HCT116 (cell line): Measurements from ENCODE around the gene IRX1. TPM values are rescaled to one million over a fixed set of nuclear protein-coding genes. Genes with fewer than 3 reads are reported as not detected.

Source experiments
- ATAC-seq: fragments of 200-7000 bp; cut with Tn5 transposase; 2 replicates; pipeline ENCODE4 v1.9.1; 2020; ENCODE audit warnings: mild to moderate bottlenecking, moderate library complexity
- BruUV-seq: library from RNA; stranded (reverse); fragments of 400-500 nt; replicated peaks from 2 replicates; lab custom pipeline; 2021; lab: Mats Ljungman, UMichigan
- CTCF ChIA-PET: fragments of 300-600 bp; sonication (Branson Sonifier 250); formaldehyde crosslinking; loops from one replicate; lab custom pipeline; 2021; ENCODE audit warnings: antibody characterized with exemption; lab: Charles Lee
- POLR2A ChIA-PET: fragments of 300-600, 350-600 bp; sonication (Branson Sonifier 250); formaldehyde crosslinking; loops from one replicate; lab custom pipeline; 2021; ENCODE audit warnings: antibody characterized with exemption; lab: Charles Lee
- RAD21 ChIA-PET, 2 experiments: fragments of 300-600 bp; sonication (Branson Sonifier 250); formaldehyde crosslinking; loops; one replicate each; lab custom pipeline; 2023; ENCODE audit warnings: low total read pairs in 2 of 2; ENCODE audit not compliant: uncharacterized antibody in 2 of 2, unreplicated experiment in 2 of 2, low non-redundant PET in 1 of 2; lab: Charles Lee
- DNase-seq: peaks from one replicate; pipeline ENCODE4 v3.0.0-alpha.2; 2010; ENCODE audit warnings: low read depth, low spot score
- H2AFZ ChIP-seq: fragments of 200-600 bp; shearing (Covaris generic), sonication (generic); 2 replicates; pipeline ENCODE4 v1.6.1; 2017; ENCODE audit warnings: low read depth, mixed run types, mixed read lengths, antibody characterized with exemption, low read length; ENCODE audit not compliant: poor library complexity, severe bottlenecking
- H3K27ac ChIP-seq: 2 replicates; pipeline ENCODE4 v1.5.1; 2012; ENCODE audit warnings: low read depth, low read length
- H3K27me3 ChIP-seq: fragments of 200-600 bp; sonication (generic); 2 replicates; pipeline ENCODE4 v1.6.1; 2016; ENCODE audit warnings: mixed run types, low read length, mixed read lengths; ENCODE audit not compliant: insufficient read depth
- H3K36me3 ChIP-seq, 2 experiments: fragments of 200-500 bp in 1 of 2; fragments of 200-600 bp in 1 of 2; sonication (Bioruptor generic) in 1 of 2; sonication (generic) in 1 of 2; 2 replicates each; pipeline versions ENCODE4 v1.5.1 to v1.6.1; 2014 to 2016; ENCODE audit warnings: low read length in 2 of 2, inconsistent platforms in 1 of 2, mixed read lengths in 1 of 2, mixed run types in 1 of 2; ENCODE audit not compliant: insufficient read depth in 2 of 2, control insufficient read depth in 1 of 2
- H3K4me1 ChIP-seq, 2 experiments: fragments of 200-600 bp in 1 of 2; sonication (generic) in 1 of 2; 2 replicates each; pipeline versions ENCODE4 v1.5.1 to v1.6.1; 2012 to 2017; ENCODE audit warnings: low read length in 2 of 2, inconsistent platforms in 1 of 2, mild to moderate bottlenecking in 1 of 2, mixed read lengths in 1 of 2, mixed run types in 1 of 2, moderate library complexity in 1 of 2; ENCODE audit not compliant: insufficient read depth in 2 of 2, control insufficient read depth in 1 of 2
- H3K4me2 ChIP-seq: fragments of 200-600 bp; sonication (generic); 2 replicates; pipeline ENCODE4 v1.6.1; 2017; ENCODE audit warnings: mixed run types, low read length, mixed read lengths
- H3K4me3 ChIP-seq, 2 experiments: fragments of 200-600 bp in 1 of 2; sonication (generic) in 1 of 2; replicated peaks in 1 of 2; 2 replicates each; pipeline ENCODE4 v1.5.1; 2011 to 2016; ENCODE audit warnings: low read length in 2 of 2, control low read depth in 1 of 2, low read depth in 1 of 2, mild to moderate bottlenecking in 1 of 2, mixed read lengths in 1 of 2, mixed run types in 1 of 2
- H3K79me2 ChIP-seq: fragments of 200-600 bp; sonication (generic); 2 replicates; pipeline ENCODE4 v1.6.1; 2017; ENCODE audit warnings: mild to moderate bottlenecking, mixed run types, low read length, moderate library complexity, mixed read lengths; ENCODE audit not compliant: insufficient read depth
- H3K9ac ChIP-seq: fragments of 200-600 bp; sonication (generic); 2 replicates; pipeline ENCODE4 v1.6.1; 2016; ENCODE audit warnings: low read length, mixed read lengths
- H3K9me2 ChIP-seq: fragments of 200-600 bp; sonication (generic), shearing (Covaris generic); 2 replicates; pipeline ENCODE4 v1.6.1; 2017; ENCODE audit warnings: mixed run types, mild to moderate bottlenecking, moderate library complexity; ENCODE audit not compliant: insufficient read depth
- H3K9me3 ChIP-seq, 2 experiments: fragments of 200-500 bp in 1 of 2; fragments of 200-600 bp in 1 of 2; sonication (Bioruptor generic) in 1 of 2; sonication (generic) in 1 of 2; 2 replicates each; pipeline ENCODE4 v1.6.1; 2014 to 2017; ENCODE audit warnings: low read length in 2 of 2, mixed read lengths in 2 of 2, inconsistent platforms in 1 of 2, low read depth in 1 of 2, mild to moderate bottlenecking in 1 of 2, mixed run types in 1 of 2, moderate library complexity in 1 of 2; ENCODE audit not compliant: control insufficient read depth in 1 of 2, insufficient read depth in 1 of 2
- H4K20me1 ChIP-seq: fragments of 200-600 bp; sonication (generic), shearing (Covaris generic); 2 replicates; pipeline ENCODE4 v1.6.1; 2017; ENCODE audit warnings: mixed run types, mild to moderate bottlenecking, moderate library complexity; ENCODE audit not compliant: insufficient read depth
- ELF1 ChIP-seq: IDR thresholded peaks from 2 replicates; pipeline ENCODE4 v1.6.1; 2012; ENCODE audit warnings: low read depth, borderline replicate concordance
- EZH2phosphoT487 ChIP-seq: fragments of 200-600 bp; IDR thresholded peaks from 2 replicates; pipeline ENCODE4 v1.6.1; 2018; ENCODE audit warnings: antibody characterized with exemption, borderline replicate concordance
- RAD21 ChIP-seq: IDR thresholded peaks from 2 replicates; pipeline ENCODE4 v1.6.1; 2012; ENCODE audit warnings: low read depth, mild to moderate bottlenecking
- SP1 ChIP-seq: IDR thresholded peaks from 2 replicates; pipeline ENCODE4 v1.6.1; 2012; ENCODE audit warnings: low read depth
- SRF ChIP-seq: IDR thresholded peaks from 2 replicates; pipeline ENCODE4 v1.6.1; 2012; ENCODE audit warnings: low read depth
- intact Hi-C: fragments of 100-400 bp; cut with micrococcal nuclease; formaldehyde crosslinking; loops from 2 replicates; pipeline ENCODE4 v1.10.0; 2022
- total RNA-seq: library from RNA; stranded (reverse); gene quantifications from one replicate; pipeline ENCODE4 v1.2.1, GENCODE V29; 2021; ENCODE audit not compliant: unreplicated experiment

IRX1 gene
- total RNA-seq, 1 experiment from 2014 or later, result not detected

DNA sequence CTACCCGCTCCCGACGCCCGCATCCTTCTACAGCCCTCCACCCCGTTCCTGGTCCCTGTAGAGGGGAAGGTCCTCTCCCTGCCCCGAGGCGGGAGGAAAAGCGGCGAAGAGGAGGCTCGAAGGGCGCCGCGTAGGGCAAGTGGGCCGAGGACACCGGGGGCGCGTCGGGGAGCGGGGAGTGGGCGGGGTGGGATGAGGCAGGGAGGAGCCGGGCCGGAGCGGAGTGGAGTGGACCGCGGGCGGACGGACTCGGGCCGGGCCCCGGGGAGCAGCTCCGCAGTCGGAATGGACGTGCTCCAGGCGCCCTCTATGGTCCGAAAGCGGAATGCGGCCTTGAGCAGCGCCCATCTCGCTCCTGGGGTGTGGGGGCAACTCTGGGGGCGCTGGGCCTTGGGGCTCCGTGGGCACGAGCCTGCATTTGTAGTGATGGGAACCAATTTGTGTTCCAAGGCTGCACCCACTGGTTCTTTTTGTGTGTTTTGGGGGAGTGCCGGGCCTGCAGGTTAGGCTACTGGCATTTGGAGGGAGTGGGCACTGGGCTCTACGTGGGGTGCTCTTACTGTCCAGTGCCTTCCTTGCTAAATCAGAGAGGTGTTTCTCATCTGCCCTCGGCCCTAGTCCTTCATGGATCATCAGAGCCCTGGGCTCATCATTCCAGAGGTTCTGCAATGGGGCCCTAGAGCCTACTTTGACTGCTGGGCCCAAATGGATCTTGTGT, 7.3 kb downstream of the IRX1 start:
- Histone ChIP-seq H3K9ac (no peak overlapping the region), H3K4me1 (no peaks in the 10 kb centered on the region), H3K27ac (no peak overlapping the region), H2AFZ (no peak overlapping the region), H3K27me3 (no peaks in the 10 kb centered on the region), H3K9me2 (no peaks in the 10 kb centered on the region), H3K4me3 (no peak overlapping the region), H3K79me2 (no peaks in the 10 kb centered on the region), H3K36me3 (no peaks in the 10 kb centered on the region), H4K20me1 (no peaks in the 10 kb centered on the region), H3K4me2 (no peak overlapping the region), H3K9me3 (peaks cover 7 to 13% of the 10 kb centered on the region in 2 experiments; a peak in 2 of 4 replicates)
- no peak for ATAC-seq
- TF ChIP-seq SRF (no peak), SP1 (no peak), RAD21 (no peak)
- DNase-seq, result no peak
- ChIA-PET POLR2A (no interaction called here), RAD21 (no interaction called here), CTCF (no interaction called here)
- intact Hi-C loops, result no loop called here
- BruUV-seq, result no TSS peak

DNA sequence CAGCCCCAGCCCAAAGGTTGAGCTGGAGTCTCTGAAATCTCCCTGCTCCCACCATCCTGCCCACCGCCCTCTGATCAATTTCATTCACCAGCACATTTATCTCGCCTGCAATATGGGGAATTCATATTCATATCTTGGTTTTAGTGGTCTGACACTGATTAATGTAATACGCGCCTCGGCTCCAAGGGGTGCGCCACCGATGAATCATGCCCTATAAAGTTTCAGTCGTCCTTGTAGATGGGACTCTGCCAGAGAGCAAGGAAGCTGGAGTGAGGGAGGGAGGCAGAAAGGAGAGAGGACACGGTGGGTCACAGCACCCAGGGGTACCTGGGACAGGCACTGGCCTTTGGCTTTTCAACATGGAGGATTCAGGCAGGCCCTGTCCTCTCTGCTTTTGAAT, 8.9 kb downstream of the IRX1 start:
- no peak for DNase-seq
- Histone ChIP-seq H3K36me3 (no peaks in the 10 kb centered on the region), H3K9me3 (peaks cover 7 to 23% of the 10 kb centered on the region in 2 experiments; a peak in 2 of 4 replicates), H3K9me2 (no peaks in the 10 kb centered on the region), H3K4me3 (no peak overlapping the region), H3K4me1 (no peaks in the 10 kb centered on the region), H3K27ac (no peak overlapping the region), H3K9ac (no peak overlapping the region), H4K20me1 (no peaks in the 10 kb centered on the region), H2AFZ (no peak overlapping the region), H3K79me2 (no peaks in the 10 kb centered on the region), H3K27me3 (no peaks in the 10 kb centered on the region), H3K4me2 (no peak overlapping the region)
- TF ChIP-seq EZH2phosphoT487 (no peak), ELF1 (no peak)
- ATAC-seq, result no peak
- CTCF ChIA-PET, result no interaction called here
- POLR2A ChIA-PET, result no interaction called here
- BruUV-seq, result no TSS peak
- intact Hi-C loops, result no loop called here
- RAD21 ChIA-PET, result no interaction called here
